Activated naive CD8-positive, alpha-beta T cell treated with anti-CD3 and anti-CD28 coated beads, Interleukin-2, amount 50 U/mL, for 16 hours (primary cell): ENCODE results near the gene MEGF9.
"Not testable (repeated sequence)": the region's sequence is repeated elsewhere in the genome, so short reads cannot be mapped to it uniquely, and the experiment has no call there.

Experiments used
- DNase-seq: peaks from one replicate; pipeline ENCODE4 v3.0.0-alpha.2; 2020; ENCODE audit warnings: low read depth, low spot score

The MEGF9 gene

DNA sequence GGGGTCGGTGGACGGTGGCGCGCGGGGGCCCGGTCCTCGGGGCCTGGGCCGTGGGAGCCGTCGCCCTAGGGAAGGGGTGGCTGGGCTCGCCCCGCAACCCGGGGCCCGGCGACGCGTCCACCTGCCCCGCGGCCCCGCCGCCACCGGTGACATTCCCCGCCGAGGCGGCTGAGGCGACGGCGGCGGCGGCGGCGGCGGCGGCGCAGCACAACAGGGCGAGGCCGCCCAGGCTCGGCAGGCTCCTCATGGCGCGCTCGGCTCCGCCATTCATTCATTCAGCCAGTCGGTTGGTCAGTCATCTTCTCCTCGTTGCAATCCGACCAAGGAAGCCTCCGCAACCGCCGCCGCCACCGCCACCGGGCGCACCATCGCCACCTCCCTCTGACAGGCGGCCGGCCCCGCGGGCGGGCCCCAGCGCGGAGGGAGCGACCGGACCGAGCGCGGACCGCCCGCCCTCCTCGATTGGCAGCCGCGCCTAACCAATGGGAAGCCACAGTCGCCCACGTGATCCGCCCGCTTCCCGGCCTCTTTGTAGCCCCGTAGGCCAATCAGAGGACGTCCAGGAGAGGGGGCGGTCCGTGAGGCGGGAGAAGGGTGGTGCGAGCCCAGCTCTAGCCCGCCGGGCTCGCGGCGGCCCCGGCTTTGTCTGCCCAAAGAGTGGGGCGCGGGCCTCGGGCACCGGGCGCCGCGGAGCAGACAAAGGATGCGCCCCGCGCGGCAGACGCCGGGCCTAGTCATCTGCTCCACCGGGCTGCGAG, at the start of gene MEGF9:
MEGF9 (minus strand) TSS at position 383 of the 758 bp plus-strand sequence; CDS start at position 271, 112 bp downstream.
- DNase-seq, result peak; percentile 92

GRCh38 chr9:120761006-120761405, 46.7 kb upstream of the MEGF9 start:
- no peak for DNase-seq

DNA sequence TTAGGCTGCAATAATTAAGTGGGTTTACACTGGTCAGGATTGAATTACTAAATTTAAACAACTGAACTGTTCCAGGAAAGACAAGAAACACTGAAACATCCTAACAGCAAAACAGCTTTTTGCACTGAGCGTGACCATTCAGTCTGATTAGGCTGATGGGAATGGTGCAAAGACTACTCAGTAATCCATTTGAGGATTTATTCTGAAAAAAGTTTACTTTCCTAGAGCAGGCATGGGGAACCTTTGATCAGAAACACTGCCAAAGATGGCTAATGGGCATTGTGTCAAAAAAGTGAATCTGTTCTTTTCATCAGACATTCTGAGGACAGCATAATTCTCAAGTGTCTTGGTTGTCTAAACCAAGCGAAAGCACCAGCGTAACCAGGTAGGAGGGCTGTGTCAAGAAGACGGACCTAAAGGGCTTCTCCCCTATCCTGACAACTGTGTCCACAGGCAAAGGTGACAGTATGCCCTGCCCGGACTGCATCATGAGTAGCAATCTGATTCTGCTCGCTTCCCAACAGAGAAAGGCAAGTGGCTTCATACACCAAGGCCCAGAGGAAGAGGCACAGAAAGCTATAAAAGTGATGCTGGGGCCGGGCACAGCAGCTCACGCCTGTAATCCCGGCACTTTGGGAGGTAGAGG, 45.6 kb upstream of the MEGF9 start:
- no peak for DNase-seq

DNA sequence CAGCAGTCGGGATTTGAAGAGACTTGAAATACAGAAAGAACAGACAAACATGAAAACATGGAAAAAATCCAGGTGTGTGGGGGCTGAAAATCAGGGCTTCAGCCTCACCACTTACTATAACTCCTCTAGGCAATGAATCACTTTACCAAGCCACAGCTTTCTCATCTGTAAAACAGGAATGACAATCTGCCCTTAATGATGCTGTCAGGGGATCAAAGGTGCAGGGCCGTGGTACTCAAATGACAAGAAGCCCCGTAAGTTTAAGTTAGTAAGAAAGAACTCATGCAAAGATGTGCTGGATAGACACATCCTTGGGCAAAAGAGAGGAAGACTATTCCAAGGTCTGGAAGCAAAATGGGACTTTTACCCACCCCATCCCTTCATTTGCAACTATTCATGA, 44.3 kb upstream of the MEGF9 start:
- DNase-seq, result no peak

DNA sequence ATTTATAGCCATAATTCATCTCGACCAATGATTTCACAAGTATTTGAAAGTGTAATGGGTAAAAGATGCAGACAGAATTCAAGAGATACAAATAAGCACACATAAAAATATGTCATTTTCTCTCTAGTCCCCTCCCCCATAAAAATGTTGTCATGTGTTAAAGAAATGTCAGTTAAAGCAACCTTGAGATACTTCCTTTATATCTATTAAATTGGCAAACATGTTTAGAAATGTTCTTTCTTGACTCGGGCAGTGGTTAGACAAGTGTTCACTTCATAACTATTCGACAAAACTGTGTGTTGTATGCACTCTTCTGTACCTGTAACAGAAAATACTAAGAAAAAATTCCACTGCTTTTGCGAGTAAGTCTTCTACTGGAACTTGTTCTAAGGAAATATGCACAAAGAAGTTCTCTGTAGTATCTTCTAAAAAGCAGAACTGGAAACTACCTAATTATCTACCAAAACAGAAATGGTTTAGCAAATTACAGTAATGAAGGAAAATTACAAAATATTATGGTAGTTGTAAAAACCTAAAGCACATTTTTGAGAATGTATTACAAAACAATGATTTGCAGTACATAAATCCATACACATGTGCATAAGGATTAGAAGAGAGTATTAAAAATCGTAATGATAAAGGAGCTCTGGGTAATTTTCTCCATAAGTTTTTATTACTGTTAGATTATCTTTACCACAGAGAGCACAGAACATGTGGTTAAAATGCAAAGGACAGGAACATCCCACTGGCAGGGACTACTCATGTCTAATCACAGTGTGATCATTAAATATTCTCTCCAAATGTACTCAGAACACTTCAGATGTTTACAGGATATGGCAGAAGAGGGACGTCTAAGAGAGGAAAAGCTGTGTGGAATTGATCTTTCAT, 43.0 kb upstream of the MEGF9 start:
- no peak for DNase-seq

- DNase-seq, result no peak
Measured at GRCh38 chr9:120756531-120756930, 42.3 kb upstream of the MEGF9 start.

- DNase-seq, result peak; percentile 44
Measured at GRCh38 chr9:120755810-120756434, 41.7 kb upstream of the MEGF9 start.

DNA sequence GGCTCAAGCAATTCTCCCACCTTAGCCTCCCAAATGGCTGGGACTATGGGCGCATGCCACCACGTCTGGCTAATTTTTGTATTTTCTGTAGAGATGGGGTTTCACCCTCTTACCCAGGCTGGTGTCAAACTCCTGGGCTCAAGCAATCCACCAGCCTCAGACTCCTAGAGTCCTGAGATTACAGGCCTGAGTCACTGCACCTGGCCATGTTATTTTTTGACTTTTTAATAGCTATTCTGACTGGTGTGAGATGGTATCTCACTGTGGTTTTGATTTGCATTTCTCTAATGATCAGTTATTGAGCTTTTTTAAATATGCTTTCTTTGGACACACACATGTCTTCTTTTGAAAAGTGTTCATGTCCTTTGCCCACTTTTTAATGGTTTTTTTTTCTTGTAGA, 40.8 kb upstream of the MEGF9 start:
- no peak for DNase-seq

- DNase-seq, result no peak
Measured at GRCh38 chr9:120750421-120750820, 36.2 kb upstream of the MEGF9 start.

DNA sequence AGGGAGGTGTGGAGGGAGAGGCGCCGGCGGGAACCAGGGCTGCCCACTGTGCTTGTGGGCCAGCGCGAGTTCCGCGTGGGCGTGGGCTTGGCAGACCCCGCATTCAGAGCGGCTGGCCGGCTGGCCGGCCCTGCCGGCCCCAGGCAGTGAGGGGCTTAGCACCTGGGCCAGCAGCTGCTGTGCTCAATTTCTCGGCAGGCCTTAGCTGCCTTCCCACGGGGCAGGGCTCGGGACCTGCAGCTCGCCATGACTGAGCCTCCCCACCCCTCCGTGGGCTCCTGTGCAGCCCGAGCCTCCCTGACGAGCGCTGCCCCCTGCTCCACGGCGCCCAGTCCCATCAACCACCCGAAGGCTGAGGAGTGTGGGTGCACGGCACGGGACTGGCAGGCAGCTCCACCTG, 32.1 kb upstream of the MEGF9 start:
- not testable (repeated sequence) for DNase-seq

DNA sequence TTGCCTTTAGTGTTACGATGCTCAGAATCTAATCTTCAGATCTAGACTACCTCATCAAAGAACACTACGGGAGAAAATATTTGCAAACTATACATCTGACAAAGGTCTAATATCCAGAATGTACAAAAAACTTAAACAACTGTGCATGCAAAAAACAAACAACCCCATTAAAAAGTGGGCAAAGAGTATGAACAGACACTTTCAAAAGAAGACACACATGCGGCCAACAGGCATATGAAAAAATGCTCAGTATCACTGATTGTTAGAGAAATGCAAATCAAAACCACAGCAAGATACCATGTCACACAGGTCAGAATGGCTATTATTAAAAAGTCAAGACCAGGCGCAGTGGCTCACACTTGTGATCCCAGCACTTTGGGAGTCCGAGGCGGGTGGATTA, 31.0 kb upstream of the MEGF9 start:
- DNase-seq, result no peak

- DNase-seq, result no peak
Measured at GRCh38 chr9:120742951-120743416, 28.7 kb upstream of the MEGF9 start.

DNA sequence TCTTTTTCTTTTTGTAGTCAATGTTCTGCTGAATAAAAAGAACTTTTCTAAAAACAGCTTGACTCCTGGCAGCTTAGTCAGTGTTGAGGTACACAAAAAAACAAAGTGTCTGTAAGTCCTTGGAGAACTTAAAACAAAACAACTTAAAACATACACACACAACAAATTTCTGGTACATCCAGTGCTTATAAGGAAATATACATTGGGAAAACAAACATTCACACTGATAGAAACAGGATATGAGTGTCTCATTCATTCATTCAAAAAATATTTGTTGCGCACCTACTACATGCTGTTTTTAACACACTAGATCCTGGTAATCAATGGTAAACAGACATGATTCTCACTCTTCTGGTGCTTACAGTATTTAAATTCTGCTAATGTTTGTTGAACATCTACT, 27.4 kb upstream of the MEGF9 start:
- no peak for DNase-seq

DNA sequence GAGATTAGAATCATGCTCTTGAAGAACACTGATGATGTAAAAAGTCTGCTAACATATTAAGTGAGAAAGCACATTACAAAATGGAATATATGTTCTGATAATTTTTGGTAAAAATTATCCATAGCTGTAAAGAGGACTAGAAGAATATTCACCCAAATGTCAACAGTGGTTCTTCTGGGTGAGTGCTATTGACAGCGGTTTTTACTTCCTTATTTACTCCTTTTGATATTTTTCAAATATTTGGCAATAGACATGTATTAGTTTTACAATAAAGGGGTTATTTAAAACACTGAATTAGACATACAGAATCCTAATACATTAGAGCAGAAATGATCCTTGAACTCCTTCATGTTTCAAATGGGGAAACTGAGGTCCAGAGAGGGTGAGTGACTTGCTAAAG, 26.9 kb upstream of the MEGF9 start:
- no peak for DNase-seq

DNA sequence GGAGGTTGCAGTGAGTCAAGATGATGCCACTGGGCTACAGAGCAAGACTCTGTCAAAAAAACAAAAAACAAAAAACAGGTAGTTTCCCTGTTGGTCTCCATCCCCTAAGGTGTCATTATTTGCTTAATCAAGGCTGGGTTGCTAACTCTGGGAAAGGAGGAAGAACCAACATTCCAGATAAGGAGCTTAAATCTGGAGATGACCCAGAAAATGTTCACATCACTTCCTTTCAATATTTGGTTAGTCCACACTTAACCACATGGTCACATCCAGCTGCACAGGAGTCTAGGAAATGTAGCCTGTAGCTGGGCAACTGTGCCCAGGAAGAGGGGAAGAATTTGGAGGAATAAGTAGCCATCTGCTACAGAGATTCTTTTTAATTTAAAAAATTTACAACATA, 25.9 kb upstream of the MEGF9 start:
- DNase-seq, result no peak

- DNase-seq, result no peak
Measured at GRCh38 chr9:120737416-120738165, 23.3 kb upstream of the MEGF9 start.

DNA sequence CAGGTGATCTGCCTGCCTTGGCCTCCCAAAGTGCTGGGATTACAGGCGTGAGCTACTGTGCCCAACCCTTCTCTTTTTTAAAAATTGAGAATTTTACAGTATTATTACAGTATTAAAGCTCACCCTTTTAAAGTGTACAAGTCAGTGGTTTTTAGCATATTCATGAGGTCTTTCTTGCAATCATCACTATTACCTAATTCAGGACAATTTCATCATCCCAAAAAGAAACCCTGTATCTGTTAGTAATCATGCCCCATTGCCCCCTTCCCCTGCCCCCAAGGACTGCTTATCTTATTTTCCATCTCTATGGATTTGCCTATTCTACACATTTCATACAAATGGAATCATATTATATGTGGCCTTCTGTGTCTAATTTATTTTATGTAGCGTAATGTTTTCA, 22.6 kb upstream of the MEGF9 start:
- no peak for DNase-seq

DNA sequence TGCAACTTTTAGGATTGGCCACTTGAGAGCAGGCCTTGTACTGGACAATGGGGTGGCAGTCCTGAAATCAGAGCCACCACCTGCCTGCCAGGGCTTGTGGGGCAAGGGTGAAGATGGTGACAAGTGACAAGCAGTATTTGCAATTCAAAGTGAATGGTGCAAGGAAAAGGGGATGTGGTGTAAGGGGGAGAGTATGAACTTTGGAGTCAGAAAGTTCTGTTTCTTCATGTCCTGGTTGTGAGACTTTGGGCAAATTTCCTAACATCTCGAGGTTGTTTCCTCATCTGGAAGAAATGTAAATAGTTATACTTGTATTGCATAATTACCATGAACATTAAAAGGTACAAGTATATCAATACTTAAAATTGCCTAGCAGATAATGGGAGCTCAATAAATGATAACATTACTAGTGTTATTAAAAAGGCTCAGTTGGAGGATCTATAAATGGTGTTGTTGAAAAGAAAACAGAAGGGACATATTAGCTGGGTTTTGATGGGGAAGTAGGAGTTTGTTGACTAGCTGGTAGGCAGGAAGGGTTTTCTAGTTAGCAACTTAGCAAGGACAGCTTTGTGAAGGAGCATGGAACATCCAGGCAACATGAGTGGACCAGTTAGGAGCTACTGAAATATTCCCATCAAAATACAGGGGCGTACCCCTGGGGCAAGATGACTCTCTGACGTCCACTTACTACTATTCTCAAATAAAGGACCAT, 21.3 kb upstream of the MEGF9 start:
- DNase-seq, result no peak

DNA sequence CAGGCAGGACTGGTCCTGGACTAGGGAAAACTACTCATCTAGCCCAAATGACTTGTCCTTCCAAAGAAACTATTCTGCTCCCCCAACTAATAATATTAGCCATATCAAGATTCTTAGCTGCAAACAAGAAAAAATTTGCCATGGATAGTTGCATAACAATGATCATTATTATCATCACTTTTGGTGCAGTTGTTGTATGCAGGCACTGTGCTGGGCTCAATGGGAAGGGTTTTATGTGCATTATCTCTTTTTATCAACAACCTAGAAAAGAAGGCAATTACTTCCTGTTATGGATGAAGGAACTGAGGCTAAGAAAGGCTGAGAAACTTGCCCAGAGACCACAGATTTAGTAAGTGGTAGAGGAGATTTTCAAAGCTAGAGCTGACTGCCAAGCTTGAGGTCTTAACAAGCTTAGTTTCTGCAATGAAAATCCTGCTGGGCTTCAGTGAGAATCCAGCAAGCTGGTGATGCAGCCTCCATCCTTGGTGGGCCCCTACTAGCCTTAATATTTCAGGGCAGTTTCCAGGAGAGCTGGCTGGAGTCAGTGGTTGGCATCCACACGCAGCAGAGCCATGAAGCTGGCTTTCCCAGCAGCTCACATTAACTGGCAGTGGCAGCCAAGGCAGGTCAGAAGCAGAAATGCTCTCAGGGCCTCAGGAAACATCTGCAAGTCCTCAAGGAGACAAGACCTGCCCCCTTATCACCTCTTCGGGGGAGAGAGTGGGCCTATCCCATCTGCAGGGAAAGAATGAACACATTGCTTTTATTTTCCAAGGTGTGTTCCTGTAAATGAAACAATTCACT, 20.5 kb upstream of the MEGF9 start:
- no peak for DNase-seq

DNA sequence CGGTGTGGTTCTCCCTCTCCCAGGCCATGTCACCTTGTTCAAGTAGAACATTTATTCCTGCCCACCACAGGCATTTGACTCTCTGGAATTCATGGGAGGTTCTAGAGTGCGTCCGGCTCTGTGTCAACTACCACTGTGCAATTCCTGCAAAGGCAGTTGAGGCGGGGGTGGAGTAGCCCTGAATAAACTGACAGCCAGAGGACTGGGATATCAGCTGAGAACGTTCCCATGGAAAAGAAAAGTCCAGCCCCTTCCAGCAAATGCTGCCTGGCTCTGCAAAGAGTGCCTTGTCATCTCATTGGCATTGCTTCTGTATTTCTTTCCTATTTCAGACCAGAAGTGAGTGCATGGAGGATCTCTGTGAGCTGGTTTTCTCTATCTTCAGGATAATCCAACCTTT, 18.9 kb upstream of the MEGF9 start:
- DNase-seq, result no peak
